PC-3 (cell line): ENCODE results near the gene CADM4. TPM values are rescaled to one million over a fixed set of nuclear protein-coding genes. Genes with fewer than 3 reads are reported as not detected.

ENCODE experiments used
- ATAC-seq: fragments of 200-7000 bp; cut with Tn5 transposase; 2 replicates; pipeline ENCODE4 v1.9.1; 2020; ENCODE audit warnings: mild to moderate bottlenecking, moderate library complexity
- BruUV-seq: library from RNA; stranded (reverse); fragments of 400-500 nt; replicated peaks from 2 replicates; lab custom pipeline; 2021; lab: Mats Ljungman, UMichigan
- CTCF ChIA-PET: fragments of 300-600 bp; sonication (Branson Sonifier 250); formaldehyde crosslinking; loops from one replicate; lab custom pipeline; 2022; ENCODE audit warnings: antibody characterized with exemption; lab: Charles Lee
- POLR2A ChIA-PET: fragments of 300-600 bp; sonication (Branson Sonifier 250); formaldehyde crosslinking; loops from one replicate; lab custom pipeline; 2022; ENCODE audit warnings: antibody characterized with exemption; ENCODE audit not compliant: unreplicated experiment; lab: Charles Lee
- DNase-seq: peaks from one replicate; pipeline ENCODE4 v3.0.0-alpha.2; 2015
- H2AFZ ChIP-seq: fragments of 300-600 bp; sonication (generic); 2 replicates; pipeline ENCODE4 v1.6.0; 2016; ENCODE audit warnings: antibody characterized with exemption, low read length
- H3F3A ChIP-seq: fragments of 300-600 bp; sonication (generic); one replicate; pipeline ENCODE4 v1.6.0; 2017; ENCODE audit warnings: antibody characterized with exemption, low read length, control low read depth, mild to moderate bottlenecking; ENCODE audit not compliant: unreplicated experiment
- H3K27ac ChIP-seq: fragments of 300-600 bp; sonication (generic); 2 replicates; pipeline ENCODE4 v1.5.1; 2016; ENCODE audit warnings: mild to moderate bottlenecking, low read length
- H3K27me3 ChIP-seq: fragments of 300-600 bp; sonication (generic); 2 replicates; pipeline ENCODE4 v1.6.1; 2016; ENCODE audit warnings: low read length, mixed read lengths
- H3K36me3 ChIP-seq: fragments of 300-600 bp; sonication (generic); 2 replicates; pipeline ENCODE4 v1.6.1; 2016; ENCODE audit warnings: low read depth, mixed run types, low read length, mixed read lengths
- H3K4me1 ChIP-seq: fragments of 300-600 bp; sonication (generic); 2 replicates; pipeline ENCODE4 v1.5.1; 2016; ENCODE audit warnings: low read length; ENCODE audit not compliant: insufficient read depth
- H3K4me2 ChIP-seq: fragments of 300-600 bp; sonication (generic); 2 replicates; pipeline ENCODE4 v1.6.0; 2016; ENCODE audit warnings: low read length
- H3K4me3 ChIP-seq: fragments of 300-600 bp; sonication (generic); 2 replicates; pipeline ENCODE4 v1.5.1; 2016; ENCODE audit warnings: mild to moderate bottlenecking, low read length, mixed read lengths
- H3K79me2 ChIP-seq: fragments of 300-600 bp; sonication (generic); 2 replicates; pipeline ENCODE4 v1.6.1; 2017; ENCODE audit warnings: low read length, mixed read lengths
- H3K9ac ChIP-seq: fragments of 300-600 bp; sonication (generic); 2 replicates; pipeline ENCODE4 v1.6.0; 2016; ENCODE audit warnings: mild to moderate bottlenecking, low read length
- H3K9me2 ChIP-seq: fragments of 300-600 bp; sonication (generic); replicated peaks from 2 replicates; pipeline ENCODE4 v1.6.1; 2016; ENCODE audit warnings: mixed run types, low read length, mixed read lengths
- H3K9me3 ChIP-seq: fragments of 300-600 bp; sonication (generic); 2 replicates; pipeline ENCODE4 v1.6.1; 2016; ENCODE audit warnings: low read length, mixed read lengths
- H4K20me1 ChIP-seq: fragments of 300-600 bp; sonication (generic); 2 replicates; pipeline ENCODE4 v1.6.1; 2016; ENCODE audit warnings: low read length, mixed read lengths
- CTCF ChIP-seq: fragments of 300-600 bp; sonication (generic); conservative IDR thresholded peaks from 2 replicates; pipeline ENCODE4 v1.5.1; 2017; ENCODE audit warnings: antibody characterized with exemption, low read depth, mild to moderate bottlenecking, low read length
- EZH2 ChIP-seq: fragments of 300-600 bp; sonication (generic); IDR thresholded peaks from one replicate; pipeline ENCODE4 v1.6.1; 2017; ENCODE audit warnings: antibody characterized with exemption, mild to moderate bottlenecking, low read length; ENCODE audit not compliant: unreplicated experiment
- EZH2phosphoT487 ChIP-seq: fragments of 300-600 bp; sonication (generic); IDR thresholded peaks from 2 replicates; pipeline ENCODE4 v1.6.1; 2018; ENCODE audit warnings: mild to moderate bottlenecking, antibody characterized with exemption, low read length, borderline replicate concordance
- intact Hi-C: fragments of 100-400 bp; cut with micrococcal nuclease; formaldehyde crosslinking; loops from 2 replicates; pipeline ENCODE4 v1.9.0; 2023
- total RNA-seq: library from RNA; depleted of rRNA; stranded (reverse); fragments of >200 nt; gene quantifications from 2 replicates; pipeline ENCODE4 v1.2.3, GENCODE V29; 2014

Gene CADM4
- total RNA-seq, 1 experiment from 2014 or later = 13.7 TPM

GRCh38 chr19:43664018-43664417 lies 24.4 kb upstream of the CADM4 start:
- no TSS peak for BruUV-seq

GRCh38 chr19:43662487-43662886 lies 22.8 kb upstream of the CADM4 start:
- H3K9me3 ChIP-seq = no peaks in the 10 kb centered on the region
- H3K36me3 ChIP-seq = peaks cover 72% of the 10 kb centered on the region
- ATAC-seq = no peak
- no peak overlapping the region for H2AFZ ChIP-seq
- CTCF ChIA-PET = interaction anchor here (0.5 to 0.6 kb wide), 2 partner anchors 91 to 107 kb away, joined by 3 to 4 read pairs; no protein-coding TSS in a partner anchor
- DNase-seq = peak; percentile 16
- no peak overlapping the region for H3K4me2 ChIP-seq
- H3K79me2 ChIP-seq = peaks cover 31% of the 10 kb centered on the region
- H3K9ac ChIP-seq = no peak overlapping the region
- H3K4me3 ChIP-seq = no peak overlapping the region
- TF ChIP-seq EZH2phosphoT487 (no peak), EZH2 (no peak), CTCF (peak; percentile 38; the same call in 1 of the 2 replicates)
- no peaks in the 10 kb centered on the region for H3K9me2 ChIP-seq
- BruUV-seq = no TSS peak
- no peaks in the 10 kb centered on the region for H3K27me3 ChIP-seq
- peaks cover 39% of the 10 kb centered on the region for H4K20me1 ChIP-seq
- no peaks in the 10 kb centered on the region for H3F3A ChIP-seq
- POLR2A ChIA-PET = interaction anchor here (0.5 kb wide), 1 partner anchor 15 kb away, joined by 3 read pairs; no protein-coding TSS in a partner anchor
- H3K4me1 ChIP-seq = no peaks in the 10 kb centered on the region
- intact Hi-C loops = no loop called here
- H3K27ac ChIP-seq = no peak overlapping the region

More at GRCh38 chr19:43664018-43664417, 24.4 kb upstream of the CADM4 start:
- DNase-seq = no peak
- no peak overlapping the region for H3K27ac ChIP-seq
- TF ChIP-seq EZH2phosphoT487 (no peak), CTCF (no peak)
- H3K4me2 ChIP-seq = no peak overlapping the region
- no peaks in the 10 kb centered on the region for H3K27me3 ChIP-seq
- no peaks in the 10 kb centered on the region for H3K4me1 ChIP-seq
- H3F3A ChIP-seq = no peaks in the 10 kb centered on the region
- no peaks in the 10 kb centered on the region for H3K9me3 ChIP-seq
- intact Hi-C loops = no loop called here
- H3K9me2 ChIP-seq = no peaks in the 10 kb centered on the region
- H3K4me3 ChIP-seq = no peak overlapping the region
- no peak for ATAC-seq
- peaks cover 42% of the 10 kb centered on the region for H4K20me1 ChIP-seq
- no peak overlapping the region for H2AFZ ChIP-seq
- CTCF ChIA-PET = no interaction called here
- H3K36me3 ChIP-seq = peaks cover 68% of the 10 kb centered on the region
- peaks cover 37% of the 10 kb centered on the region for H3K79me2 ChIP-seq
- no peak overlapping the region for H3K9ac ChIP-seq
- POLR2A ChIA-PET = no interaction called here

- H3K9me2 ChIP-seq = no peaks in the 10 kb centered on the region
- H3K9me3 ChIP-seq = no peaks in the 10 kb centered on the region
- BruUV-seq = no TSS peak
- POLR2A ChIA-PET = no interaction called here
- H3K79me2 ChIP-seq = peaks cover 24% of the 10 kb centered on the region; the same call in 1 of the 2 replicates
- H3K9ac ChIP-seq = no peak overlapping the region
- no peaks in the 10 kb centered on the region for H3F3A ChIP-seq
- peaks cover 34% of the 10 kb centered on the region for H4K20me1 ChIP-seq
- no peak overlapping the region for H3K4me2 ChIP-seq
- DNase-seq = no peak
- H3K4me3 ChIP-seq = no peak overlapping the region
- intact Hi-C loops = no loop called here
- H3K4me1 ChIP-seq = no peaks in the 10 kb centered on the region
- no peak overlapping the region for H2AFZ ChIP-seq
- CTCF ChIA-PET = no interaction called here
- no peak for ATAC-seq
- peaks cover 72% of the 10 kb centered on the region for H3K36me3 ChIP-seq
- no peak overlapping the region for H3K27ac ChIP-seq
- H3K27me3 ChIP-seq = no peaks in the 10 kb centered on the region
- TF ChIP-seq EZH2phosphoT487 = no peak
- no peak for TF ChIP-seq EZH2
- TF ChIP-seq CTCF = no peak
Observed at GRCh38 chr19:43660971-43661360, 21.3 kb upstream of the CADM4 start.
